ENCODE results near the gene CLK4. TPM values are rescaled to one million over a fixed set of nuclear protein-coding genes. Genes with fewer than 3 reads are reported as not detected.

CLK4 gene
- total RNA-seq, 1 donor from 2014 or later = 25.1 TPM

GRCh38 chr5:178555005-178555404 is 71.8 kb downstream of the CLK4 start:
- intact Hi-C loops (cut with micrococcal nuclease) = no loop called here

- intact Hi-C loops (cut with micrococcal nuclease) = no loop called here
Measured at GRCh38 chr5:178554311-178554710, 72.5 kb downstream of the CLK4 start.

GRCh38 chr5:178553517-178553916 is 73.3 kb downstream of the CLK4 start:
- intact Hi-C loops (cut with micrococcal nuclease) = no loop called here

Other genes starting within 250 kb of the CLK4 start
- gene COL23A1, start 36.7 kb downstream of the CLK4 start, total RNA-seq = 0.07 and 0.09 TPM in 2 replicates
- 7.3 and 7.9 TPM in 2 replicates for gene ZNF354A, start 103.6 kb upstream of the CLK4 start, total RNA-seq
- 13.0 and 15.2 TPM in 2 replicates for gene ZNF354B, start 232.9 kb upstream of the CLK4 start, total RNA-seq